GM23248 (cell line): ENCODE results near the gene BRWD1. TPM values are rescaled to one million over a fixed set of nuclear protein-coding genes. Genes with fewer than 3 reads are reported as not detected.

ENCODE experiments used
- DNase-seq: peaks from one replicate; pipeline ENCODE4 v3.0.0-alpha.2; 2015
- H2AFZ ChIP-seq: fragments of 200-600 bp; sonication (generic); 2 replicates; pipeline ENCODE4 v1.6.1; 2016; ENCODE audit warnings: antibody characterized with exemption
- H3F3A ChIP-seq: fragments of 200-600 bp; sonication (generic); 2 replicates; pipeline ENCODE4 v1.6.1; 2016; ENCODE audit warnings: mild to moderate bottlenecking, antibody characterized with exemption, mixed run types; ENCODE audit not compliant: insufficient read depth
- H3K27ac ChIP-seq: fragments of 200-600 bp; sonication (generic); 2 replicates; pipeline ENCODE4 v1.5.1; 2016; ENCODE audit warnings: mild to moderate bottlenecking
- H3K27me3 ChIP-seq: fragments of 200-600 bp; sonication (generic); replicated peaks from 2 replicates; pipeline ENCODE4 v1.6.1; 2016; ENCODE audit warnings: mild to moderate bottlenecking; ENCODE audit not compliant: insufficient read depth
- H3K36me3 ChIP-seq: fragments of 200-600 bp; sonication (generic); 2 replicates; pipeline ENCODE4 v1.6.1; 2016; ENCODE audit warnings: low read depth, mild to moderate bottlenecking
- H3K4me1 ChIP-seq: fragments of 200-600 bp; sonication (generic); 2 replicates; pipeline ENCODE4 v1.6.1; 2016; ENCODE audit warnings: mild to moderate bottlenecking; ENCODE audit not compliant: insufficient read depth
- H3K4me2 ChIP-seq: fragments of 200-600 bp; sonication (generic); one replicate; pipeline ENCODE4 v1.6.1; 2016; ENCODE audit warnings: mild to moderate bottlenecking; ENCODE audit not compliant: unreplicated experiment
- H3K4me3 ChIP-seq: fragments of 200-600 bp; sonication (generic); 2 replicates; pipeline ENCODE4 v1.5.1; 2016; ENCODE audit warnings: mild to moderate bottlenecking
- H3K79me2 ChIP-seq: fragments of 200-600 bp; sonication (generic); 2 replicates; pipeline ENCODE4 v1.6.1; 2016; ENCODE audit warnings: mild to moderate bottlenecking; ENCODE audit not compliant: insufficient read depth
- H3K9ac ChIP-seq: fragments of 200-600 bp; sonication (generic); 2 replicates; pipeline ENCODE4 v1.6.1; 2016; ENCODE audit warnings: mild to moderate bottlenecking
- H3K9me2 ChIP-seq: fragments of 200-600 bp; sonication (generic); 2 replicates; pipeline ENCODE4 v1.6.1; 2016; ENCODE audit warnings: mixed run types, mild to moderate bottlenecking, moderate library complexity; ENCODE audit not compliant: insufficient read depth
- H3K9me3 ChIP-seq: fragments of 200-600 bp; sonication (generic); one replicate; pipeline ENCODE4 v1.6.1; 2017; ENCODE audit warnings: low read depth
- H4K20me1 ChIP-seq: fragments of 200-600 bp; sonication (generic); 2 replicates; pipeline ENCODE4 v1.6.0; 2016; ENCODE audit not compliant: insufficient read depth
- EZH2 ChIP-seq: fragments of 200-600 bp; sonication (generic); IDR thresholded peaks from 2 replicates; pipeline ENCODE4 v1.6.1; 2018; ENCODE audit warnings: antibody characterized with exemption, mild to moderate bottlenecking; ENCODE audit not compliant: insufficient read depth, poor library complexity, severe bottlenecking
- EZH2phosphoT487 ChIP-seq: fragments of 200-600 bp; sonication (generic); IDR thresholded peaks from 2 replicates; pipeline ENCODE4 v1.6.1; 2018; ENCODE audit warnings: antibody characterized with exemption, moderate library complexity, mild to moderate bottlenecking, low read depth; ENCODE audit not compliant: insufficient read depth
- whole genome bisulfite sequencing, 2 experiments: methylation state at CpG; one replicate each; pipeline ENCODE4 v1.1.6; 2015 to 2017; ENCODE audit warnings: low lambda C conversion rate in 2 of 2, low coverage in 1 of 2; ENCODE audit errors: missing lambda C conversion rate in 2 of 2; 5-methylcytosine and 5-hydroxymethylcytosine counted together
- in situ Hi-C: fragments of 300-500 bp; cut with MboI; formaldehyde crosslinking; loops from 2 replicates; pipeline ENCODE4 v1.15.0; 2020
- polyA plus RNA-seq: library from polyadenylated mRNA; unstranded; fragments of >200 nt; fragmentation: Nextera tagmentation; extraction: Ambion mirVana; gene quantifications from 2 replicates; pipeline ENCODE4 v1.2.1, GENCODE V29; 2016
- total RNA-seq: library from RNA; depleted of rRNA; stranded (reverse); fragments of >200 nt; shearing (Covaris generic); gene quantifications from 2 replicates; pipeline ENCODE4 v1.2.3, GENCODE V29; 2014

Gene BRWD1
- total and polyA plus RNA-seq, 2 experiments from 2014 or later = 23.6 to 27.2 TPM

GRCh38 chr21:39184050-39184980 lies 129.1 kb downstream of the BRWD1 start:
- WGBS, 2 experiments = 3 to 4% methylated on average over 22 of the region's 22 CpGs
- H3F3A ChIP-seq = peaks cover 20% of the 10 kb centered on the region
- peak overlapping the region; percentile 81 for H3K4me3 ChIP-seq
- peaks cover 37% of the 10 kb centered on the region for H3K79me2 ChIP-seq
- no peaks in the 10 kb centered on the region for H3K27me3 ChIP-seq
- peak overlapping the region; percentile 89 for H3K27ac ChIP-seq
- peaks cover 9% of the 10 kb centered on the region; the same call in 1 of the 2 replicates for H3K36me3 ChIP-seq
- peak overlapping the region; percentile 97 for H3K9ac ChIP-seq
- peak overlapping the region; percentile 78 for H2AFZ ChIP-seq
- TF ChIP-seq EZH2 = no peak
- TF ChIP-seq EZH2phosphoT487 = no peak
- no peaks in the 10 kb centered on the region for H4K20me1 ChIP-seq
- H3K4me1 ChIP-seq = peaks cover 34% of the 10 kb centered on the region
- peak; percentile 38 for DNase-seq
- in situ Hi-C loops = no loop called here
- H3K9me3 ChIP-seq = no peaks in the 10 kb centered on the region
- H3K4me2 ChIP-seq = peak overlapping the region; percentile 85
- H3K9me2 ChIP-seq = no peaks in the 10 kb centered on the region

- Histone ChIP-seq H3K79me2 (peaks cover 45% of the 10 kb centered on the region), H3K9me2 (no peaks in the 10 kb centered on the region), H3K9ac (peak within 1 kb of the TSS; percentile 97), H3F3A (peaks cover 12% of the 10 kb centered on the region), H4K20me1 (no peaks in the 10 kb centered on the region), H3K4me1 (peaks cover 26% of the 10 kb centered on the region; the same call in 1 of the 2 replicates), H3K27ac (peak within 1 kb of the TSS; percentile 89), H3K4me3 (peak within 1 kb of the TSS; percentile 81), H3K36me3 (peaks cover 9% of the 10 kb centered on the region; the same call in 1 of the 2 replicates), H3K4me2 (peak within 1 kb of the TSS; percentile 85), H2AFZ (peak within 1 kb of the TSS; percentile 78), H3K27me3 (no peaks in the 10 kb centered on the region), H3K9me3 (no peaks in the 10 kb centered on the region)
- DNase-seq = peak; percentile 99
- 1% methylated on average over 49 to 76 of the region's 76 CpGs for WGBS, 2 experiments
- in situ Hi-C loops = no loop called here
- no peak for TF ChIP-seq EZH2
- TF ChIP-seq EZH2phosphoT487 = no peak
Measured at GRCh38 chr21:39183272-39184049, 130.0 kb downstream of the BRWD1 start, which contains the start of gene PSMG1. TSS of gene PSMG1 (minus strand) at chr21:39183451. CDS start at chr21:39183385, 66 bp downstream.

GRCh38 chr21:39182484-39183271 lies 130.8 kb downstream of the BRWD1 start:
- Histone ChIP-seq H3K27me3 (no peaks in the 10 kb centered on the region), H3K9ac (peak overlapping the region; percentile 97), H3K27ac (peak overlapping the region; percentile 89), H2AFZ (peak overlapping the region; percentile 78), H3F3A (peaks cover 11% of the 10 kb centered on the region), H3K4me2 (peak overlapping the region; percentile 85), H3K9me2 (no peaks in the 10 kb centered on the region), H3K9me3 (no peaks in the 10 kb centered on the region), H3K79me2 (peaks cover 45% of the 10 kb centered on the region), H3K4me1 (peaks cover 22% of the 10 kb centered on the region; the same call in 1 of the 2 replicates), H3K4me3 (peak overlapping the region; percentile 81), H4K20me1 (no peaks in the 10 kb centered on the region), H3K36me3 (peaks cover 9% of the 10 kb centered on the region; the same call in 1 of the 2 replicates)
- WGBS, 2 experiments = 1 to 2% methylated on average over 41 to 44 of the region's 51 CpGs
- in situ Hi-C loops = no loop called here
- DNase-seq = peak; percentile 58
- TF ChIP-seq EZH2 (no peak), EZH2phosphoT487 (no peak)
